H1 (cell line): ENCODE measurements around the gene MAPK4. TPM values are rescaled to one million over a fixed set of nuclear protein-coding genes. Genes with fewer than 3 reads are reported as not detected.

Source experiments
- GABPA ChIP-seq: IDR thresholded peaks from 2 replicates; pipeline ENCODE4 v1.6.1; 2011; ENCODE audit warnings: mild to moderate bottlenecking, low read length, moderate library complexity, borderline replicate concordance; ENCODE audit not compliant: insufficient read depth
- polyA plus RNA-seq, 7 experiments: library from polyadenylated mRNA; depleted of rRNA in 3 of 7; stranded (reverse) in 5 of 7; unstranded in 2 of 7; fragments of >200 nt in 5 of 7; fragments of 200-250 nt in 2 of 7; gene quantifications; 1 replicate in 5 of 7; 2 replicates in 1 of 7; 4 replicates in 1 of 7; pipeline versions ENCODE4 v1.2.1 to v1.2.3, GENCODE V29; 2011 to 2013; ENCODE audit warnings: missing spikeins in 2 of 7, mixed read lengths in 2 of 7
- total RNA-seq: library from RNA; stranded (reverse); fragmentation: NEBNext Ultra II Directional; extraction: Animal tissue kit (Norgen Biotek cat#: 25700); gene quantifications from 2 replicates; pipeline ENCODE4 v1.2.1, GENCODE V29; 2021

Gene MAPK4
- total and polyA plus RNA-seq, 2 of the 8 experiments (the other 6 are each of a cell fraction or from before 2014, with no cell fraction given), result 3.2 to 3.7 TPM

DNA sequence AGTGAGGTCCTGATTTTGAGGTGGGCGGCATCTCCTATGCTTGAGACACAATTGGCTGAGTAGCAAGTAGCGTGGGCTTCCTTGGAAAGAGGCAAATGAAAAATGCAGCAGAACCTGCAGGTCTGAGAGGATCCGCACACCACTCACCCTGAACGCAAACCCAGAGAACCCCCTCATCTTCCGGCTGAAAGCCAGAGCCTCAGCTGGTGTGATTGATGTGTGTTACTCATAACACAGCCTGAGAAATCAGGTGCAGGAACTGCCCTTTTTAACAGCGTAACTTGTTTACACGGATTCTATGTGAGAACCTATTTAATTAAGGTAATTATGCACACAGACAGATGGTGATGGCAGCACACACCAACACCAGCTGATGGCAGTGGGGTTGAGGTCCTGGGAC, 136.5 kb downstream of the MAPK4 start (continued):
- TF ChIP-seq GABPA, result no peak
